Colonic mucosa (tissue), 4 donors: ENCODE results near the gene SYF2. TPM values are rescaled to one million over a fixed set of nuclear protein-coding genes. Genes with fewer than 3 reads are reported as not detected.
A peak's percentile ranks its signal among the peaks of the same experiment; 100 is the strongest.

Experiments
- DNase-seq: peaks from one replicate; pipeline ENCODE4 v3.0.0-alpha.2; 2020
- H3K27ac ChIP-seq: fragments of 200-600 bp; one replicate; pipeline ENCODE4 v1.8.0; 2021
- H3K27me3 ChIP-seq: fragments of 200-600 bp; one replicate; pipeline ENCODE4 v1.8.0; 2021
- H3K36me3 ChIP-seq: fragments of 200-600 bp; one replicate; pipeline ENCODE4 v1.8.0; 2021
- H3K4me1 ChIP-seq: fragments of 200-600 bp; one replicate; pipeline ENCODE4 v1.8.0; 2021; ENCODE audit warnings: mild to moderate bottlenecking
- H3K4me3 ChIP-seq: fragments of 200-600 bp; one replicate; pipeline ENCODE4 v1.8.0; 2021
- H3K9ac ChIP-seq, 2 donors: one replicate each; pipeline ENCODE4 v1.7.0; 2013; ENCODE audit warnings: control low read depth in 2 of 2, low read depth in 2 of 2, low read length in 2 of 2
- H3K9me3 ChIP-seq: fragments of 200-600 bp; one replicate; pipeline ENCODE4 v1.8.0; 2021
- CTCF ChIP-seq: fragments of 200-600 bp; IDR thresholded peaks from one replicate; pipeline ENCODE4 v1.8.0; 2022; ENCODE audit warnings: antibody characterized with exemption, mild to moderate bottlenecking
- intact Hi-C: fragments of 100-400 bp; cut with DNase I; formaldehyde crosslinking; loops from one replicate; pipeline ENCODE4 v1.14.1; 2022
- total RNA-seq, 2 donors: library from RNA; stranded (reverse); fragmentation: NEBNext Ultra II Directional in 1 of 2; extraction: Animal tissue kit (Norgen Biotek cat#: 25700) in 1 of 2; gene quantifications; one replicate each; pipeline ENCODE4 v1.2.1, GENCODE V29; 2021
- donor health status: healthy.
- donor health status: DM: no; HTN: no; CAD: no.
- donor health status: DM: no; HTN: no; CAD: no.

Gene SYF2
- total RNA-seq, 2 donors from 2014 or later, result 38.8 to 60.8 TPM

- no peak for DNase-seq
- Histone ChIP-seq H3K9ac (peak overlapping the region in 1 of 2 donors; percentile 49), H3K4me1 (peaks cover 8% of the 10 kb centered on the region), H3K27ac (peak overlapping the region; percentile 70), H3K36me3 (no peaks in the 10 kb centered on the region), H3K27me3 (no peaks in the 10 kb centered on the region), H3K4me3 (no peak overlapping the region), H3K9me3 (no peaks in the 10 kb centered on the region)
- no peak for TF ChIP-seq CTCF
- intact Hi-C loops, result no loop called here
These were observed 34.9 kb downstream of the SYF2 start for GRCh38 chr1:25197235-25197975.

- Histone ChIP-seq H3K27me3 (no peaks in the 10 kb centered on the region), H3K4me1 (peaks cover 8% of the 10 kb centered on the region), H3K4me3 (no peak overlapping the region), H3K36me3 (no peaks in the 10 kb centered on the region), H3K9me3 (no peaks in the 10 kb centered on the region), H3K27ac (no peak overlapping the region), H3K9ac (peak overlapping the region in 1 of 2 donors; percentile 49)
- no peak for TF ChIP-seq CTCF
- no peak for DNase-seq
- intact Hi-C loops, result no loop called here
These were observed 35.5 kb downstream of the SYF2 start for GRCh38 chr1:25196830-25197229.

- H3K27ac ChIP-seq, result peak overlapping the region; percentile 40
These were observed 36.5 kb downstream of the SYF2 start for GRCh38 chr1:25195835-25196234.

GRCh38 chr1:25194572-25195020, 37.7 kb downstream of the SYF2 start:
- Histone ChIP-seq H3K4me1 (peaks cover 8% of the 10 kb centered on the region), H3K4me3 (no peak overlapping the region), H3K27me3 (no peaks in the 10 kb centered on the region), H3K27ac (no peak overlapping the region), H3K9ac (no peak overlapping the region), H3K9me3 (no peaks in the 10 kb centered on the region), H3K36me3 (no peaks in the 10 kb centered on the region)
- intact Hi-C loops, result no loop called here
- no peak for TF ChIP-seq CTCF
- DNase-seq, result no peak

More at GRCh38 chr1:25195835-25196234, 36.5 kb downstream of the SYF2 start:
- DNase-seq, result no peak
- Histone ChIP-seq H3K36me3 (no peaks in the 10 kb centered on the region), H3K4me1 (peaks cover 8% of the 10 kb centered on the region), H3K4me3 (no peak overlapping the region), H3K9me3 (no peaks in the 10 kb centered on the region), H3K9ac (peak overlapping the region in 1 of 2 donors; percentile 13), H3K27me3 (no peaks in the 10 kb centered on the region)
- intact Hi-C loops, result no loop called here
- no peak for TF ChIP-seq CTCF

GRCh38 chr1:25194054-25194453, 38.2 kb downstream of the SYF2 start:
- TF ChIP-seq CTCF, result no peak
- Histone ChIP-seq H3K4me1 (peaks cover 8% of the 10 kb centered on the region), H3K9ac (no peak overlapping the region), H3K27me3 (no peaks in the 10 kb centered on the region), H3K4me3 (no peak overlapping the region), H3K36me3 (no peaks in the 10 kb centered on the region), H3K9me3 (no peaks in the 10 kb centered on the region), H3K27ac (no peak overlapping the region)
- intact Hi-C loops, result no loop called here
- DNase-seq, result no peak
